ENCODE data around the gene CADM1. TPM values are rescaled to one million over a fixed set of nuclear protein-coding genes. Genes with fewer than 3 reads are reported as not detected.

The CADM1 gene
- total RNA-seq, 4 donors from 2014 or later = 1.2 to 2.5 (median 2.2) TPM

GRCh38 chr11:115423728-115424459, 80.3 kb downstream of the CADM1 start:
- TF ChIP-seq, protein P1, sequence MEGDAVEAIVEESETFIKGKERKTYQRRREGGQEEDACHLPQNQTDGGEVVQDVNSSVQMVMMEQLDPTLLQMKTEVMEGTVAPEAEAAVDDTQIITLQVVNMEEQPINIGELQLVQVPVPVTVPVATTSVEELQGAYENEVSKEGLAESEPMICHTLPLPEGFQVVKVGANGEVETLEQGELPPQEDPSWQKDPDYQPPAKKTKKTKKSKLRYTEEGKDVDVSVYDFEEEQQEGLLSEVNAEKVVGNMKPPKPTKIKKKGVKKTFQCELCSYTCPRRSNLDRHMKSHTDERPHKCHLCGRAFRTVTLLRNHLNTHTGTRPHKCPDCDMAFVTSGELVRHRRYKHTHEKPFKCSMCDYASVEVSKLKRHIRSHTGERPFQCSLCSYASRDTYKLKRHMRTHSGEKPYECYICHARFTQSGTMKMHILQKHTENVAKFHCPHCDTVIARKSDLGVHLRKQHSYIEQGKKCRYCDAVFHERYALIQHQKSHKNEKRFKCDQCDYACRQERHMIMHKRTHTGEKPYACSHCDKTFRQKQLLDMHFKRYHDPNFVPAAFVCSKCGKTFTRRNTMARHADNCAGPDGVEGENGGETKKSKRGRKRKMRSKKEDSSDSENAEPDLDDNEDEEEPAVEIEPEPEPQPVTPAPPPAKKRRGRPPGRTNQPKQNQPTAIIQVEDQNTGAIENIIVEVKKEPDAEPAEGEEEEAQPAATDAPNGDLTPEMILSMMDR (IDR thresholded peaks at IDR 0.05 in 4 of 5, conservative IDR thresholded peaks at IDR 0.05 in 1 of 5) = no peak
- no peak for TF ChIP-seq POLR2A (IDR thresholded peaks at IDR 0.05)
- DNase-seq (no peak), ATAC-seq (no peak)
- intact Hi-C loops (cut with DNase I; ENCODE audit: low total_unique reads) (no loop called here), in situ Hi-C loops (cut with MboI; ENCODE audit: low sequenced_read_pairs in 4 of 4) (no loop called here)
- no peaks in the 10 kb centered on the region for H3K36me3 ChIP-seq
- no peaks in the 10 kb centered on the region for H3K4me1 ChIP-seq
- H3K27me3 ChIP-seq = no peaks in the 10 kb centered on the region
- no peak overlapping the region for H3K27ac ChIP-seq
- H3K9me3 ChIP-seq = no peaks in the 10 kb centered on the region
- no peak overlapping the region for H3K4me3 ChIP-seq

GRCh38 chr11:115421992-115422689, 82.1 kb downstream of the CADM1 start:
- H3K9me3 ChIP-seq = no peaks in the 10 kb centered on the region
- no peaks in the 10 kb centered on the region for H3K36me3 ChIP-seq
- H3K4me1 ChIP-seq = no peaks in the 10 kb centered on the region
- DNase-seq = no peak
- intact Hi-C loops (cut with DNase I; ENCODE audit: low total_unique reads) (no loop called here), in situ Hi-C loops (cut with MboI; ENCODE audit: low sequenced_read_pairs in 4 of 4) (no loop called here)
- H3K4me3 ChIP-seq = no peak overlapping the region
- H3K27ac ChIP-seq = no peak overlapping the region
- ATAC-seq = no peak
- no peak for TF ChIP-seq POLR2A (IDR thresholded peaks at IDR 0.05)
- TF ChIP-seq, protein P1 (IDR thresholded peaks at IDR 0.05 in 4 of 5, conservative IDR thresholded peaks at IDR 0.05 in 1 of 5) = no peak
- no peaks in the 10 kb centered on the region for H3K27me3 ChIP-seq

DNA sequence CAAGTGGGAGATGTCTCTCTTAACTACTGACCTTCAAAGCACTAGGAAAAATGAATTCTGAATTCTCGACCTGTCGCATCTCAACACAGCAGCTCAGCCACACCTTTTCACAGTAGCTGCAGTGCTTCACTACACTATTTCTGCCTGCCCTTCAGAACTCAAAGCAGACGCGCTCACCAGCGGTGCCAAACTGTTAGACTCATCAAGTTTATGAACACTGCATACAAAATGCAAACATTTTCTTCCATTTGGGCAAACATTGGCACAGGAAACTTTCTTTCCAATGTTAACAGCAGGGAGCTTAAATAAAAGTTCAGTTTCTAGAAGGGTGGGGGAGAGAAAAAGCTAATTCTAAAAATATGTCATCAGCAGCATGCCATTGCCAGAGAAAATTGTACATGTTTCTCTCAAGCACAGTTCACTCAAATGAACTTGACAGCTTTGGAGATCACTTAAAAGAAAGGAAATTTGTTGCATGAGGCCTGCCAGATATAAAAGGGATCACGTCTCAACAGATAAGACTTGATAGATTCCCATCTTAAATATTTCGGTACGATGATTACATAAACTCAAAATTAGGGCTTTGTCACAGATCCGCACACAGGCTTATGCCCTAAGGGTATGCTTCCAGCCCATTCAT, 82.7 kb downstream of the CADM1 start:
- intact Hi-C loops (cut with DNase I; ENCODE audit: low total_unique reads) (no loop called here), in situ Hi-C loops (cut with MboI; ENCODE audit: low sequenced_read_pairs in 4 of 4) (no loop called here)
- no peak overlapping the region for H3K27ac ChIP-seq
- no peak for TF ChIP-seq POLR2A (IDR thresholded peaks at IDR 0.05)
- TF ChIP-seq, protein P1 (IDR thresholded peaks at IDR 0.05 in 4 of 5, conservative IDR thresholded peaks at IDR 0.05 in 1 of 5) = no peak
- H3K27me3 ChIP-seq = no peaks in the 10 kb centered on the region
- no peak for ATAC-seq
- H3K9me3 ChIP-seq = no peaks in the 10 kb centered on the region
- no peak for DNase-seq
- no peaks in the 10 kb centered on the region for H3K4me1 ChIP-seq
- no peak overlapping the region for H3K4me3 ChIP-seq
- no peaks in the 10 kb centered on the region for H3K36me3 ChIP-seq

DNA sequence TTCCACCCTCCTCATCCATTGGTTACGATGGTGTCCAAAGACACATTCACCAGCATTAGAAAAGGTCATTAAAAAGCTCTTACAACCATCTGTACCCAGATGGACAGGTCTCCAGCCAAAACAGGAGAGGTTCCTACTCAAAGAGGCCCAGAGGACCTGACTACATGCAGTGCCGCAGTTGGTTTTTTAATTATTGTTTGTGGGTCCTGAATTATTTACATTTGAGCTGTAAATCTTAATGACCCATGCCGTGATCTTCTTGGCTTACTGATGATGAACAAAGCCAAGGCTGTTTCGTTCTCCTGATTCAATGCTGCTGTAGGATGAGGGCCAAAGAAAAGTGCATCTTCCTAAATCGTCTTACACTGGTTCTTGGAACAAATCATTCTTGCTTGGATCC, 83.7 kb downstream of the CADM1 start:
- Histone ChIP-seq H3K27ac (no peak overlapping the region), H3K4me3 (no peak overlapping the region), H3K4me1 (no peaks in the 10 kb centered on the region), H3K36me3 (no peaks in the 10 kb centered on the region), H3K9me3 (no peaks in the 10 kb centered on the region), H3K27me3 (no peaks in the 10 kb centered on the region)
- no peak for TF ChIP-seq POLR2A (IDR thresholded peaks at IDR 0.05)
- TF ChIP-seq, protein P1 (IDR thresholded peaks at IDR 0.05 in 4 of 5, conservative IDR thresholded peaks at IDR 0.05 in 1 of 5) = no peak
- ATAC-seq (no peak), DNase-seq (no peak)
- intact Hi-C loops (cut with DNase I; ENCODE audit: low total_unique reads) = no loop called here
- in situ Hi-C loops (cut with MboI; ENCODE audit: low sequenced_read_pairs in 4 of 4) = no loop called here

All from gastrocnemius medialis (tissue), 4 donors.